Measurements from ENCODE around the gene PDE11A. TPM values are rescaled to one million over a fixed set of nuclear protein-coding genes. Genes with fewer than 3 reads are reported as not detected.
A peak's percentile ranks its signal among the peaks of the same experiment; 100 is the strongest.

Gene PDE11A
- total and polyA plus RNA-seq, 2 donors from 2014 or later = 0.58 to 0.82 TPM

DNA sequence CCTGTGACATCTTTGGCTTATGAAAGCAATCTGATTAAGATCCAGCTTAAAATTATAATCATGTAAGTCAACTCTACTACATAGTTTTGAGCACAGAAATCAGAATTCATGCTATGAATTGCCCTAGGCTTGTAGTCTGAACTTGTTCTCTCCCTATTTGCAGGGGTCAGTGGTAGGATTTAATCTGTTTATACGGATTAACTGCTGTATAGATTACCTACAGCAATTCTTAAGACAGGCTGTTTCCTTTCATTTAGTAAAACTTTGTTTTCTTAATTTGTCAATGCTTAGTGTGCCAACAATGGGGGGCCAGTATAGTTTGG, 287.9 kb downstream of the PDE11A start:
- intact Hi-C loops (cut with DNase I) = no loop called here
- H3K27ac ChIP-seq (ENCODE audit: low read depth in 2 of 2, low read length in 2 of 2) = no peak overlapping the region
- no peaks in the 10 kb centered on the region for H3K9me3 ChIP-seq (ENCODE audit: control insufficient read depth in 2 of 3, insufficient read depth in 1 of 3, low read length in 3 of 3)
- no peak overlapping the region for H3K4me3 ChIP-seq (ENCODE audit: low read length in 3 of 3)
- TF ChIP-seq, protein P1, sequence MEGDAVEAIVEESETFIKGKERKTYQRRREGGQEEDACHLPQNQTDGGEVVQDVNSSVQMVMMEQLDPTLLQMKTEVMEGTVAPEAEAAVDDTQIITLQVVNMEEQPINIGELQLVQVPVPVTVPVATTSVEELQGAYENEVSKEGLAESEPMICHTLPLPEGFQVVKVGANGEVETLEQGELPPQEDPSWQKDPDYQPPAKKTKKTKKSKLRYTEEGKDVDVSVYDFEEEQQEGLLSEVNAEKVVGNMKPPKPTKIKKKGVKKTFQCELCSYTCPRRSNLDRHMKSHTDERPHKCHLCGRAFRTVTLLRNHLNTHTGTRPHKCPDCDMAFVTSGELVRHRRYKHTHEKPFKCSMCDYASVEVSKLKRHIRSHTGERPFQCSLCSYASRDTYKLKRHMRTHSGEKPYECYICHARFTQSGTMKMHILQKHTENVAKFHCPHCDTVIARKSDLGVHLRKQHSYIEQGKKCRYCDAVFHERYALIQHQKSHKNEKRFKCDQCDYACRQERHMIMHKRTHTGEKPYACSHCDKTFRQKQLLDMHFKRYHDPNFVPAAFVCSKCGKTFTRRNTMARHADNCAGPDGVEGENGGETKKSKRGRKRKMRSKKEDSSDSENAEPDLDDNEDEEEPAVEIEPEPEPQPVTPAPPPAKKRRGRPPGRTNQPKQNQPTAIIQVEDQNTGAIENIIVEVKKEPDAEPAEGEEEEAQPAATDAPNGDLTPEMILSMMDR (IDR thresholded peaks at IDR 0.05; ENCODE audit: borderline replicate concordance, extremely low read depth, insufficient read depth) = no peak
- peaks cover 0 to 14% (median 0%) of the 10 kb centered on the region in 3 donors for H3K4me1 ChIP-seq (ENCODE audit: control insufficient read depth in 2 of 3, insufficient read depth in 2 of 3, low read depth in 1 of 3, low read length in 3 of 3)
- no peak for DNase-seq
- H3K9ac ChIP-seq (ENCODE audit: low read length in 3 of 3) = no peak overlapping the region
- no peaks in the 10 kb centered on the region for H3K27me3 ChIP-seq (ENCODE audit: control insufficient read depth, insufficient read depth, low read length)
- FAIRE-seq = no peak
- H3K36me3 ChIP-seq (ENCODE audit: control insufficient read depth in 2 of 3, insufficient read depth in 3 of 3, low read length in 3 of 3) = no peaks in the 10 kb centered on the region

DNA sequence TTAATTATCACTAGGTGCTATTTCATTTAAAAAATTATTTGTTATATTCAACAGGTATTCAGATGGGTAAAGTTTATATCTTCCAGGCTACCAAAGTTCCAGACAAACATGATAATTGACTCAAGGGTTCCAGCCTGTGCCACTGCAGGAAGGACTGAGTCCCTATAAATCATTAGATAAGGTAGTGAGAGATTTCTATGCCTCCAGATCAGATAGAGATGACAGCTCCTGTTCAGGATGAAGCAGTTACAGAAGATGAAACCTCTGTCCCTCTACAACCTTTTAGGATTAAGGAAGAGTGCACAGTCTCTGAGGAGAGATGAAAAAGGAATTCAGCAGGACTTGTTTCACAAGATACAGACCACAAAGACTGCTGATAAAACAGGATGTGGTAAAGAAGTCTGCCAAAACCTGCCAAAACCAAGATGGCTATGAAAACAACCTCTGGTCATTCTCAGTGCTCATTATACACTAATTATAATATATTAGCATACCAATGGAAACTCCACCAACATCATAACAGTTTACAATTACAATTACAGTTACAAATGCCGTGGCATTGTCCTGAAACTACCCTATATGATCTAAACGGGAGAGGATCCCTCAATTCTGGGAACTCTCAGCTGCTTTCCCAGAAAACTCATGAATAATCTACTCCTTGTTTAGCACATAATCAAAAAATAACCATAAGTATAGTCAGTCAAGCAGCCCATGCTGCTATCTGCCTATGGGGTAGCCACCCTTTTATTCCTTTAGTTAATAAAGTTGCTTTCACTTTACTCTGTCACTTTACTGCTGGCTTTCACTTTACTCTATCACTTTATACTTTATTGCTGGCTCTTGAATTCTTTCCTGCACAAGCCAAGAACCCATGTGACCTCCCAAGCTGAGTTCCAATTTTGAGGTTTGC, 288.5 kb downstream of the PDE11A start:
- no peak for DNase-seq
- TF ChIP-seq, protein P1 (IDR thresholded peaks at IDR 0.05; ENCODE audit: borderline replicate concordance, extremely low read depth, insufficient read depth) = no peak
- no peaks in the 10 kb centered on the region for H3K9me3 ChIP-seq (ENCODE audit: control insufficient read depth in 2 of 3, insufficient read depth in 1 of 3, low read length in 3 of 3)
- H3K36me3 ChIP-seq (ENCODE audit: control insufficient read depth in 2 of 3, insufficient read depth in 3 of 3, low read length in 3 of 3) = no peaks in the 10 kb centered on the region
- H3K4me3 ChIP-seq (ENCODE audit: low read length in 3 of 3) = peak overlapping the region in 2 of 3 donors; percentile 20 to 33
- H3K9ac ChIP-seq (ENCODE audit: low read length in 3 of 3) = no peak overlapping the region
- no peak for FAIRE-seq
- H3K4me1 ChIP-seq (ENCODE audit: control insufficient read depth in 2 of 3, insufficient read depth in 2 of 3, low read depth in 1 of 3, low read length in 3 of 3) = peaks cover 0 to 14% (median 0%) of the 10 kb centered on the region in 3 donors
- H3K27ac ChIP-seq (ENCODE audit: low read depth in 2 of 2, low read length in 2 of 2) = no peak overlapping the region
- intact Hi-C loops (cut with DNase I) = no loop called here
- no peaks in the 10 kb centered on the region for H3K27me3 ChIP-seq (ENCODE audit: control insufficient read depth, insufficient read depth, low read length)

DNA sequence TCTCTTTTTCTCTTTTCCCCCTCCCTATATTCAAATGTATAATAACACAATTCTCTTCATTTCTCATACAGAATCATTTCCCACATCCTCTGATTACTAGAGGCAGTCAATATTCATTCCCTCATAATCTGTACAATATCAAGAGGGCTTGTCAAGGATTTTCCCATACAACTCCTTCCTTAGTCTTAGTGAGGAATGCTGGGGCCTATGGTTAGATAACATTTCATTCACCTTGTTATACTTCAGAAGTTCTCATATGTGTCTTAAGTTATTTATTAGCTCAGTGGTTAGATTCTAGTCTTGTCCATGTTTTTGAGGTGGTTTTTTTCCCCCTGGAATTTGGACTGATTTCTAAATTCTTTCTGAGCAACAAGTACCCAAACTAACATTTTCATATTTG, 289.5 kb downstream of the PDE11A start:
- TF ChIP-seq, protein P1 (IDR thresholded peaks at IDR 0.05; ENCODE audit: borderline replicate concordance, extremely low read depth, insufficient read depth) = no peak
- H3K9ac ChIP-seq (ENCODE audit: low read length in 3 of 3) = no peak overlapping the region
- H3K9me3 ChIP-seq (ENCODE audit: control insufficient read depth in 2 of 3, insufficient read depth in 1 of 3, low read length in 3 of 3) = no peaks in the 10 kb centered on the region
- no peaks in the 10 kb centered on the region for H3K27me3 ChIP-seq (ENCODE audit: control insufficient read depth, insufficient read depth, low read length)
- intact Hi-C loops (cut with DNase I) = no loop called here
- H3K4me3 ChIP-seq (ENCODE audit: low read length in 3 of 3) = no peak overlapping the region
- FAIRE-seq (no peak), DNase-seq (no peak)
- peaks cover 0 to 14% (median 0%) of the 10 kb centered on the region in 3 donors for H3K4me1 ChIP-seq (ENCODE audit: control insufficient read depth in 2 of 3, insufficient read depth in 2 of 3, low read depth in 1 of 3, low read length in 3 of 3)
- no peak overlapping the region for H3K27ac ChIP-seq (ENCODE audit: low read depth in 2 of 2, low read length in 2 of 2)
- no peaks in the 10 kb centered on the region for H3K36me3 ChIP-seq (ENCODE audit: control insufficient read depth in 2 of 3, insufficient read depth in 3 of 3, low read length in 3 of 3)

All from kidney (tissue), 14 donors.